ENCODE results near the gene CCDC172. TPM values are rescaled to one million over a fixed set of nuclear protein-coding genes. Genes with fewer than 3 reads are reported as not detected.

The CCDC172 gene
- total and polyA plus RNA-seq, 2 of the 8 experiments (the other 6 are each of a cell fraction or from before 2014, with no cell fraction given) = 1.1 to 3.6 TPM

DNA sequence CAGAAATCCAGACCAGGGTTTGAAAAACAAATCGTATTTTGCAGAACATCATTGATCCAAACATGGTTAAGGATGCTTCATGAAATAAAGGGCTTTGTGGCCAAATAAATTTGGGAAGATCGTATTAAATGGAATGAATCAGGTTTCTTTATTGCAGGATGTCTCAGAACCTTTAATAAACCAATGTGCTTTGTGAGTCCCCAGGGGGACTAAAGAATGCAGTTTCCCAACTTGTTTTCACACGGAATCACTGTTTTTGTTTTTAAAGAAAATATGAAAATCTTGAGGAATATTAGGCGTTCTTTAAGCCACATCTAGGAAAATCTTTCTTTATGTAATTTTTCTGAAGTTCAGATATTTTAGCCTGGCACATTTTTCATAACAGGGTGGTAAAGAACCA lies 16.8 kb upstream of the CCDC172 start:
- H2BK20ac ChIP-seq (ENCODE audit: low read length) = no peak overlapping the region
- no peaks in the 10 kb centered on the region for H3K36me3 ChIP-seq (ENCODE audit: control insufficient read depth in 2 of 4, insufficient read depth in 4 of 4, low read length in 3 of 4)
- H3K79me1 ChIP-seq (ENCODE audit: low read depth, low read length) = no peaks in the 10 kb centered on the region
- no peak overlapping the region for H2BK5ac ChIP-seq (ENCODE audit: low read depth, low read length)
- no peak overlapping the region for H2AK5ac ChIP-seq (ENCODE audit: low read depth, low read length)
- no peak overlapping the region for H3K9ac ChIP-seq (replicated peaks in 1 of 4; ENCODE audit: extremely low read depth in 1 of 4, low read depth in 3 of 4, low read length in 3 of 4)
- no peaks in the 10 kb centered on the region for H3K23me2 ChIP-seq (ENCODE audit: low read depth, low read length)
- no peak overlapping the region for H3K23ac ChIP-seq (ENCODE audit: insufficient read length)
- no peaks in the 10 kb centered on the region for H3K27me3 ChIP-seq (replicated peaks in 1 of 4; ENCODE audit: control insufficient read depth in 3 of 4, extremely low read depth in 1 of 4, insufficient read depth in 3 of 4, low read length in 3 of 4)
- H3K14ac ChIP-seq (ENCODE audit: insufficient read length) = no peak overlapping the region
- no peak overlapping the region for H4K5ac ChIP-seq (ENCODE audit: insufficient read length, low read depth, low read length)
- no peaks in the 10 kb centered on the region for H3K79me2 ChIP-seq (ENCODE audit: control insufficient read depth in 1 of 2, insufficient read depth in 2 of 2, low read length in 2 of 2)
- WGBS, 2 experiments (ENCODE audit: extremely low coverage in 1 of 2, insufficient coverage in 1 of 2, insufficient read length in 1 of 2, insufficient replicate concordance in 2 of 2, low coverage in 1 of 2, low lambda C conversion rate in 2 of 2, missing lambda C conversion rate in 1 of 2) = 91% methylated on average over 4 of the region's 4 CpGs; no CpG with 5 or more reads in 1 of the 2 experiments
- H3K4me1 ChIP-seq (replicated peaks in 1 of 4; ENCODE audit: control insufficient read depth in 3 of 4, insufficient read depth in 4 of 4, low read length in 3 of 4) = no peaks in the 10 kb centered on the region
- no peak for FAIRE-seq
- H3K4me2 ChIP-seq (ENCODE audit: insufficient read depth in 1 of 2, low read depth in 2 of 2, low read length in 2 of 2) = no peak overlapping the region
- no peak overlapping the region for H4K91ac ChIP-seq (replicated peaks; ENCODE audit: insufficient read length, low read length)
- no peak overlapping the region for H3K56ac ChIP-seq (replicated peaks; ENCODE audit: insufficient read length, low read depth, low read length)
- POLR2A ChIA-PET (ENCODE audit: partially characterized antibody) = no interaction called here
- H2BK15ac ChIP-seq (ENCODE audit: low read length) = no peak overlapping the region
- H2BK12ac ChIP-seq (ENCODE audit: low read depth, low read length) = no peak overlapping the region
- CTCF ChIA-PET (ENCODE audit: partially characterized antibody) = no interaction called here
- H3K27ac ChIP-seq (ENCODE audit: low read depth, low read length) = no peak overlapping the region
- no peaks in the 10 kb centered on the region for H3K9me3 ChIP-seq (ENCODE audit: insufficient read depth in 2 of 2, low read depth in 1 of 2, low read length in 1 of 2)
- H4K8ac ChIP-seq (ENCODE audit: extremely low read depth, insufficient read depth, low read length) = no peak overlapping the region
- H3K18ac ChIP-seq (ENCODE audit: extremely low read depth, low read length) = no peak overlapping the region
- H3K4me3 ChIP-seq (ENCODE audit: extremely low read depth in 1 of 4, insufficient read depth in 2 of 4, low read depth in 3 of 4, low read length in 4 of 4) = no peak overlapping the region
- H3K4ac ChIP-seq (replicated peaks; ENCODE audit: insufficient read length, low read depth, low read length) = no peak overlapping the region
- no peak overlapping the region for H2BK120ac ChIP-seq (replicated peaks; ENCODE audit: low read depth, low read length)
- no peak overlapping the region for H2AFZ ChIP-seq (ENCODE audit: low read length)
- H4K20me1 ChIP-seq (replicated peaks in 1 of 2; ENCODE audit: control insufficient read depth in 1 of 2, insufficient read depth in 2 of 2, low read length in 2 of 2) = no peaks in the 10 kb centered on the region
- no peak for DNase-seq (ENCODE audit: low read depth in 1 of 2, low spot score in 2 of 2)
- TF ChIP-seq CEBPB (IDR thresholded peaks at IDR 0.05; ENCODE audit: low read depth, low read length) (no peak), YY1 (IDR thresholded peaks at IDR 0.05; ENCODE audit: low read depth, low read length) (no peak), SAP30 (IDR thresholded peaks at IDR 0.05; ENCODE audit: insufficient read depth, insufficient replicate concordance, low read length) (no peak), POLR2A (IDR thresholded peaks at IDR 0.05; ENCODE audit: control extremely low read depth in 1 of 2, low read depth in 2 of 2, low read length in 2 of 2) (no peak), ASH2L (IDR thresholded peaks at IDR 0.05; ENCODE audit: low read length) (no peak), BACH1 (IDR thresholded peaks at IDR 0.05; ENCODE audit: low read length) (no peak)
- TF ChIP-seq, protein P1, sequence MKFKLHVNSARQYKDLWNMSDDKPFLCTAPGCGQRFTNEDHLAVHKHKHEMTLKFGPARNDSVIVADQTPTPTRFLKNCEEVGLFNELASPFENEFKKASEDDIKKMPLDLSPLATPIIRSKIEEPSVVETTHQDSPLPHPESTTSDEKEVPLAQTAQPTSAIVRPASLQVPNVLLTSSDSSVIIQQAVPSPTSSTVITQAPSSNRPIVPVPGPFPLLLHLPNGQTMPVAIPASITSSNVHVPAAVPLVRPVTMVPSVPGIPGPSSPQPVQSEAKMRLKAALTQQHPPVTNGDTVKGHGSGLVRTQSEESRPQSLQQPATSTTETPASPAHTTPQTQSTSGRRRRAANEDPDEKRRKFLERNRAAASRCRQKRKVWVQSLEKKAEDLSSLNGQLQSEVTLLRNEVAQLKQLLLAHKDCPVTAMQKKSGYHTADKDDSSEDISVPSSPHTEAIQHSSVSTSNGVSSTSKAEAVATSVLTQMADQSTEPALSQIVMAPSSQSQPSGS (IDR thresholded peaks at IDR 0.05; ENCODE audit: low read length) = no peak
- TF ChIP-seq, protein P2, sequence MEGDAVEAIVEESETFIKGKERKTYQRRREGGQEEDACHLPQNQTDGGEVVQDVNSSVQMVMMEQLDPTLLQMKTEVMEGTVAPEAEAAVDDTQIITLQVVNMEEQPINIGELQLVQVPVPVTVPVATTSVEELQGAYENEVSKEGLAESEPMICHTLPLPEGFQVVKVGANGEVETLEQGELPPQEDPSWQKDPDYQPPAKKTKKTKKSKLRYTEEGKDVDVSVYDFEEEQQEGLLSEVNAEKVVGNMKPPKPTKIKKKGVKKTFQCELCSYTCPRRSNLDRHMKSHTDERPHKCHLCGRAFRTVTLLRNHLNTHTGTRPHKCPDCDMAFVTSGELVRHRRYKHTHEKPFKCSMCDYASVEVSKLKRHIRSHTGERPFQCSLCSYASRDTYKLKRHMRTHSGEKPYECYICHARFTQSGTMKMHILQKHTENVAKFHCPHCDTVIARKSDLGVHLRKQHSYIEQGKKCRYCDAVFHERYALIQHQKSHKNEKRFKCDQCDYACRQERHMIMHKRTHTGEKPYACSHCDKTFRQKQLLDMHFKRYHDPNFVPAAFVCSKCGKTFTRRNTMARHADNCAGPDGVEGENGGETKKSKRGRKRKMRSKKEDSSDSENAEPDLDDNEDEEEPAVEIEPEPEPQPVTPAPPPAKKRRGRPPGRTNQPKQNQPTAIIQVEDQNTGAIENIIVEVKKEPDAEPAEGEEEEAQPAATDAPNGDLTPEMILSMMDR (IDR thresholded peaks at IDR 0.05; ENCODE audit: control extremely low read depth in 1 of 3, insufficient read depth in 1 of 3, low read depth in 1 of 3, low read length in 3 of 3) = no peak
